OCI-M2 (cell line): ENCODE data around the gene ALK.

Experiments used
- DNase-seq: peaks from one replicate; lab custom pipeline; 2025; ENCODE audit not compliant: unreplicated experiment; lab: John Stamatoyannopoulos, UW

The ALK gene

DNA sequence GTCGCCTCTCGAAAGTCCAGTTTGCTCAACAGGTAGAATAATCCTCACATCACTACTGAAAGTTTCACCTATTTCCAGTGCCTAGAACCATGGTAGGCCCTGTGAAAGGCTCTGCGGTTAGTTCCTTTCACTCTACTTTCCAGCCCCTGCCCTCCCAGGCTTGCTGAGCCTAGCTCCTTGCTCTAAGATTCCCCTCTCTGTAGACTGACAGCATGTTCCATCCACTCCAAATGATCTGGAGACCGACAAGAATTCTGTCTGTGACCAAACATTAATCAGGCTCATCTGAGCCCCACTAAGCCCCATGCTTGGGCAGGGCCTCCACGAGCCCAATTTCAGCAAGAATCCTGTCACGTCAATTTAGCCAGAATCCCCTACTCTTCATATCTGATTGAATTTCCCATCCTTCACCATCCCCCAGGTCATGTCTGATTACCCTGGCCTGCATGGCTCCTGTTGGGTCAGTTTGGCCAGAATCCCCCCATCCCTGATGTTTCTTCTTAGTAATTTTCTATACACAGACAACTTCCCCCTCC, 307.0 kb downstream of the ALK start:
- no peak for DNase-seq

- DNase-seq, result no peak
Measured at GRCh38 chr2:29613792-29614266, 307.6 kb downstream of the ALK start.

- DNase-seq, result no peak
Measured at GRCh38 chr2:29613067-29613466, 308.3 kb downstream of the ALK start.

DNA sequence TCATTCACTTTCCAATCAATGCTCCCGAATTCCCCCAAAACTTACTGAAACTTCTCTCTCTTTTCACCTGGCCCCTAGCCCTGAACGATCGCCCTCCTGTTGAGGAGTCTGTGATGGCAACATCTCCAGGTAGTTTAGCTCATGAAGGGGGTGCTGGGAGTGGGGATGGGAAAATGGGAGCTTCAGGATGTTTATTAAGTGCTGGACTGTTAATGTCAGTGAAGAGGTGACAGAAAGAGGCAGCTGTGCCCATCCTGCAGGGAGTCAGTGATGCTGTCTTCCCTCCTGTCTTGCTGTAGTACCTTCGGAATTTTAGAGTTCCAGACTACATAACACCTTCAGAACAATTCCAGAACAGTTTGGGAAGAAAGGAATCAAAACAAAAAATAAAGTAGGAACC, 308.8 kb downstream of the ALK start:
- DNase-seq, result no peak

DNA sequence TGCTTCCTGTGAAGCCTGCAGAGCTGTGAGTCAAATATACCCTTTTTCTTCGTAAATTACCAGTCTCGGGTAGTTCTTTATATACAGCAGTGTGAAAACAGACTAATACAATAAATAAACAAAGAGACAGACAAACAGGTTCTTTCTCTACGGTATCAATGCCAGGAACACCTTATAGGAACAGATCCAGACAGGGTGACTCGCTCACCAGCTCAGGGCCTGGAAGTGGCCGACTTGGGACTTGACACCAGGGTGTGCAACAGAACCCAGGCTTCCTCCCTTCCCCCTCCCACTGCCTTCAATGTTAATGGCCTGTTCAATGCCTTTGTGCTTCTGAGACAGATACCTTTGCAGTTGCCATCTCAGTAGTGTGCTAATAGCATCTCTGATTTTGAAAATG, 309.5 kb downstream of the ALK start:
- DNase-seq, result no peak

DNA sequence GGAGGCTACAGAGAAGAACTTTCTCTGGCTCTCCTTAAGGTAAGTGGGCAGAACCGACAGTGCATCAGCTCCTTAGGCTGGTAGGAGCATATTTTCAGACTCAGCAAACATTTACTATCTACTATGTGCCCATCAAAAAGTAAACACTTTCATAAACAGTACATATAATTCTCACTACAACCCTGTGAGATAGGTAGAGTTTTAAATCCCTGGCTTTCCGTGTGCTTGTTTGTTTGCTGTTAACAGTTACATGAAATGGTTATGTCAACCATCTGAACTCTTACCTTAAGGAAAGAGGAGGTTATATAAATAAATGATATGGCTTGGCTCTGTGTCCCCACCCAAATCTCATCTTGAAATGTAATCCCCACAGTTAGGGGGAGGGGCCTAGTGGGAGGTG, 310.1 kb downstream of the ALK start:
- no peak for DNase-seq

GRCh38 chr2:29610569-29610968, 310.8 kb downstream of the ALK start:
- DNase-seq, result no peak

DNA sequence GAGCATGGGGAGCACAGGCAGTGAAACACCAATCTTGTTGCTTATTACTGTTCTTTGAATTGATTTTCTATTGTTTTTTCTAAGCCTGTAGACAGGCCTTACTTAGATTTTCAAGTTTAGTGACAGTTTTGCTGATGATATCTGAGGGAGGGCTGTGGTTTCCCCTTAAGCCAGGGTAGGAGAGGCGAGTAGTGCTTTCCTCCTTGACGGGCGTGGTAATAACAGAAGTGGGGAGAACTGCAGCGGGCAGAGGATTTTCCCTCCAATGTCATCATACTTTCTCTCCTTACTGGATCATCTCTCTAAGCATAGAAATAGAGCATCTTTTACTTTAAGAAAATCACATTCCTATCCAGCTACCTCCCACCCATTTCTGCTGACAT, 314.4 kb downstream of the ALK start:
- DNase-seq, result no peak

- no peak for DNase-seq
Measured at GRCh38 chr2:29606104-29607037, 315.0 kb downstream of the ALK start.

DNA sequence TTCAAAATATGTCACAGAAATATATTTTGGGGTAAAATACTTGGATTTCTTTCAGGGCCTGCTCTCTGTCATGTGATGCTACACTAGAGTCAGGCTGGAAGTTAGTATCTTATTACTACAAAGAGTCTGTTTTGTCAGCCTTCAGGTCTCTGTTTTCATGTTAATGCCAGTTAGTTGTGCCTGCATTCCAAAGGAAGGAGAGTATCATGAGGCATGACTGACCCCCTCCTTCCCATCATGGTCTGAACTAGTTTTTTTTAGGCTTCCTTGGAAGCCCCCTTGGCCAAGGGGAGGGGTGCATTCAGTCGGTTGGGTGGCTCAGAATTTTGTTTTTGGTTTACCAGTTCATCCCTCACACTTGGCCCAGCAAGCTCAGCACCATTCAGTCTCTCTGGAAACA, 318.0 kb downstream of the ALK start:
- no peak for DNase-seq

GRCh38 chr2:29601872-29602271, 319.5 kb downstream of the ALK start:
- DNase-seq, result no peak

DNA sequence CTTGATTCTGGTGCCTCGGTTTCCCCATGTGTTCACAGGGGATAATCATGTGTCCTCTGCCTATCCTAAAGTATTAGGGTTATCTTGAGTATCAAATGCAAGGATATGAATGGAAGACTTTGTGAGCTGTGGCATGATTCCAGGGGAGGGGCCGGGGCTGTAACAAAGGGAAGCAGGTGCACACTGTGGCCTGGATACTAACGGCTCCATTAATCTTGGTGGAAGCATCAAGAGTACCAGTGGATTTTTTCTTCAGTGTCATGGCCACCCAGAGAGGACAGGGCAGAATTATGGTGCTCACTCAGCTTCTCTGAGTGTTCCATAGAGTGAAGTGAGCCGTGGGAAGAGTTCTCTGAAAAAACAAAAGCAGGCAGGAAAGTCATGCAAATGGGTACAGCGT, 320.1 kb downstream of the ALK start:
- DNase-seq, result no peak

DNA sequence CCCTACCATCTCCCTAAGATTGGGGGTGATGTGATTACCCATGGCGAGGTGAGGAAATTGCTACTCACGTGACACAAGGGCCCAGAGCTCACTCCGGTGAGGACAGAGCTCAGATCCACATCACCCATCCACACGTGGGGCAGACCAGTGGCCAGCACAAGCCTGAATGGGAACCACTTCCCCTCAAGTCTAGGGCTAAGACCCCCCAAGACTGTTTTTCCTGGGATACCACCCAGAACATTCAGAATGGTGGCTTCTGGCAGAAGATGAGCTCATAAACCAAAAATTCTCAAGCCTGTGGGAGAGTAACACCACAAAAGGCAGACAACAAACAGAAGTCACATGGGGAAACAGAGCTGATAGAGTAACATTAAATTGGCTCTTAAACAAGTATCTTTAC, 321.4 kb downstream of the ALK start:
- no peak for DNase-seq

- no peak for DNase-seq
Measured at GRCh38 chr2:29598978-29599377, 322.4 kb downstream of the ALK start.

DNA sequence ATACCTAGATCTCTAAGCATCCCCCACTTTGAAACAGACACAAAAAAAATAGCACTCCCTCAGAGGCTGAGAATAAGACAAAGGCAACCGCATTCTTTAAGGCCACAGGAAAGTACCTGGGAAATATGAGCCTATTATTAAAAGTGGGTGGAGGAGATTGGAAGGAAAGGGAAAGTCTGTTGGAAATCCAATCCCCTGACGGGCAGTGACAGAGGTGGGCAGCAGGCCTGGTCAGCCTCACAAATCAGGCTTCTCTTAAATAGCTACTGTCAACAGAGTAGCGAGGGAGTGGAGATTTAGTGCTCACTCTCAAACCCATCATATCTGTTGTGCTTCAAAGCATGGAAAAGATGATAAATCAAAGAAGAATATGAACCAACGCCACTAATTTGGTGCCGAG, 324.4 kb downstream of the ALK start:
- DNase-seq, result no peak

- DNase-seq, result no peak
Measured at GRCh38 chr2:29596584-29596983, 324.8 kb downstream of the ALK start.

- no peak for DNase-seq
Measured at GRCh38 chr2:29591600-29591999, 329.8 kb downstream of the ALK start.

GRCh38 chr2:29590211-29590610, 331.2 kb downstream of the ALK start:
- no peak for DNase-seq

- DNase-seq, result no peak
Measured at GRCh38 chr2:29589440-29590103, 331.8 kb downstream of the ALK start.

DNA sequence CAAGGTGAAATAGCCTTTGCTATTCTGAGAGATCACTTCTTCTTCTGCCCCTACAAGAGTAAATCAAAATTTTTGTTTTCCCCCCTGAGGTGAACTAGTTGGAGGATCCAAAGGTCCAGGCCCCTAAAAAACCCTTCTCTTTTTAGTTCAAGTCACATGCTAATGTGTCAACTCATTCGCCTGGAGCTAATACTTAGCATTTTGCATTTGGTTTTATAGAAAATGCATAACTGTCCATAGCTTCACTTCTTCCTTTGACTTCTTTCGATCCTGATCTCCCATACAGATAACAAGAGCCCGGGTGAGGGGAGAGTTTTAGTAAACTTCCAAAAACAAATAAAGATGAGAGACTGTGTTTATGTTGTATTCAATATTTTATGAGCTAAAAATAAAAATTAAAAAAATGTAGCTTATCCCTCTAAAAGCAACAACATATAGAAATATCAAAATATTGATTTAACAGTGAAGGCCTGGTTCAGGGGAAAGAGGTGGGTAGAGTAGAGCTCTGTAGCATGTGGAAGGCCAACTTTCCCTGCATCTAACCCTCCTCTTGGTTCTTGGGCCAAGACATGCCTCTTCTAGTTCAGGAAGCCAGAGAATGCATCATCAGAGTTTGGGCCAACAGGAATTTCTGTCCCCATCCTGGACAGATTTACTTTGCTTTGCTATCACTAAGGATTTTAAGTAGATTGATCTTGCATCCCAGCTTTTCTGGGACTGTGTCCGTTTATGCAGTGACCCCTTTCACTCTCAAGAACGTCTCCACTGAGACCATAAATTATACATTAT, 333.8 kb downstream of the ALK start:
- DNase-seq, result no peak

DNA sequence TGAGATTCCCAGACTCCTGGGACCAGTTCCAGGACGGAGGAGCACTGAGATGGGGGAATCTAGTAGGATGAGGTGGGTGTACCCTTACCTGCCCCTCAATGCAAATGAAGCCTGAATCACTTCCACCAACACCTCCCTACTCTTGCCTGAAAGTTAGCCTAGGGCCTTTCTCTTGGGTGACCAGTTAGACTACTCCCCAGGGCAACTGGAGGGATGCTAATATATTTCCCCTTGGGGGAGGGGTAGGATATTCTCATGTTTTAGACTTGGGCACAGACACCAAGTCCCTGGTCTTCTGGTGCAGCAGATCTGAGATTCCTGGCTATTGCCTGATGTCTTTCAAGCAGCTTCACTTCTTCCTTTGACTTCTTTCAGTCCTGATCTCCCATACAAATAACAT, 334.5 kb downstream of the ALK start:
- no peak for DNase-seq
